MM.1S (cell line): ENCODE measurements around the gene DCTN2.

ENCODE experiments used
- EZH2phosphoT487 ChIP-seq: fragments of 300-600 bp; sonication (generic); IDR thresholded peaks from 2 replicates; pipeline ENCODE4 v1.6.1; 2018; ENCODE audit warnings: antibody characterized with exemption, low read length
- TF ChIP-seq, protein P1 (sequence below): fragments of 300-600 bp; sonication (generic); IDR thresholded peaks from 2 replicates; pipeline ENCODE4 v1.5.1; 2016; ENCODE audit warnings: antibody characterized with exemption, low read length, mixed read lengths

- TF ChIP-seq, protein P1, sequence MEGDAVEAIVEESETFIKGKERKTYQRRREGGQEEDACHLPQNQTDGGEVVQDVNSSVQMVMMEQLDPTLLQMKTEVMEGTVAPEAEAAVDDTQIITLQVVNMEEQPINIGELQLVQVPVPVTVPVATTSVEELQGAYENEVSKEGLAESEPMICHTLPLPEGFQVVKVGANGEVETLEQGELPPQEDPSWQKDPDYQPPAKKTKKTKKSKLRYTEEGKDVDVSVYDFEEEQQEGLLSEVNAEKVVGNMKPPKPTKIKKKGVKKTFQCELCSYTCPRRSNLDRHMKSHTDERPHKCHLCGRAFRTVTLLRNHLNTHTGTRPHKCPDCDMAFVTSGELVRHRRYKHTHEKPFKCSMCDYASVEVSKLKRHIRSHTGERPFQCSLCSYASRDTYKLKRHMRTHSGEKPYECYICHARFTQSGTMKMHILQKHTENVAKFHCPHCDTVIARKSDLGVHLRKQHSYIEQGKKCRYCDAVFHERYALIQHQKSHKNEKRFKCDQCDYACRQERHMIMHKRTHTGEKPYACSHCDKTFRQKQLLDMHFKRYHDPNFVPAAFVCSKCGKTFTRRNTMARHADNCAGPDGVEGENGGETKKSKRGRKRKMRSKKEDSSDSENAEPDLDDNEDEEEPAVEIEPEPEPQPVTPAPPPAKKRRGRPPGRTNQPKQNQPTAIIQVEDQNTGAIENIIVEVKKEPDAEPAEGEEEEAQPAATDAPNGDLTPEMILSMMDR = no peak
- TF ChIP-seq EZH2phosphoT487 = no peak
Measured at GRCh38 chr12:57571926-57572762, 25.2 kb upstream of the DCTN2 start.
